ENCODE data around the gene TLR1.
A peak's percentile ranks its signal among the peaks of the same experiment; 100 is the strongest.

The TLR1 gene

DNA sequence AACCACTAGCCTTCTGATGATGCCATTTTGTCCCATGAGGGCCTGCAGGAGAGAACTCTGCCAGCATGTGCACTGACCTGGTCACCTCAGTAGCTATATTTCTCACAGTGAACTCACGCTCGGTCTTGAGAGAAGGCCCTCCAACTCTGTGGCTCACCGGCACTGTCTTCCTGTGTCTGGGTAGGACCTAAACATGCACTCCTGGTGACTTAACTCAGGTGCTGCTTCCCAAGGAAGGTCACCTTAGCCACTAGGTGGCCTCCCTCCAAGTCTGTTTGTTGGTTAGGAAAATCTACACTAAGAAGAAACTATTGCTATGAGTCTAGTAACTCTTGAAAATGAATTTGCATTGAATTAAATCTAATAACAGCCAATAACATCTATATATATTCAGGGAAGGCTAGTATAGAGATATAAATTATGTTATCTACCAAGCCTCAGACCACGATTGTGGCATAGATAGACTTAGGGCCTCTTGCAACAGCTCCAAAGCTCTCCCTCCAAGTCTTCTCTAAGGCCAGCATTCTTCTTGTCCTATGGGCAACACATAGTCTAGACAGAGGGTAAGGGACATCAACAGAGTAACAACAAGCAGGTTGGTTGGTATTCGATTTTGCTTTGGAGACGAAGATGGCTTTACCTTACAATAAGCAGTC, 46.5 kb downstream of the TLR1 start:
- no peaks in the 10 kb centered on the region for H3K27me3 ChIP-seq (ENCODE audit: control insufficient read depth, low read length)
- no peaks in the 10 kb centered on the region for H4K20me1 ChIP-seq (ENCODE audit: control insufficient read depth, insufficient read depth, low read depth, low read length)
- H3K4me3 ChIP-seq (ENCODE audit: low read length) = no peak overlapping the region
- no peak for TF ChIP-seq EZH2phosphoT487 (IDR thresholded peaks at IDR 0.05; ENCODE audit: borderline replicate concordance, low read length)
- TF ChIP-seq, protein P1, sequence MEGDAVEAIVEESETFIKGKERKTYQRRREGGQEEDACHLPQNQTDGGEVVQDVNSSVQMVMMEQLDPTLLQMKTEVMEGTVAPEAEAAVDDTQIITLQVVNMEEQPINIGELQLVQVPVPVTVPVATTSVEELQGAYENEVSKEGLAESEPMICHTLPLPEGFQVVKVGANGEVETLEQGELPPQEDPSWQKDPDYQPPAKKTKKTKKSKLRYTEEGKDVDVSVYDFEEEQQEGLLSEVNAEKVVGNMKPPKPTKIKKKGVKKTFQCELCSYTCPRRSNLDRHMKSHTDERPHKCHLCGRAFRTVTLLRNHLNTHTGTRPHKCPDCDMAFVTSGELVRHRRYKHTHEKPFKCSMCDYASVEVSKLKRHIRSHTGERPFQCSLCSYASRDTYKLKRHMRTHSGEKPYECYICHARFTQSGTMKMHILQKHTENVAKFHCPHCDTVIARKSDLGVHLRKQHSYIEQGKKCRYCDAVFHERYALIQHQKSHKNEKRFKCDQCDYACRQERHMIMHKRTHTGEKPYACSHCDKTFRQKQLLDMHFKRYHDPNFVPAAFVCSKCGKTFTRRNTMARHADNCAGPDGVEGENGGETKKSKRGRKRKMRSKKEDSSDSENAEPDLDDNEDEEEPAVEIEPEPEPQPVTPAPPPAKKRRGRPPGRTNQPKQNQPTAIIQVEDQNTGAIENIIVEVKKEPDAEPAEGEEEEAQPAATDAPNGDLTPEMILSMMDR (IDR thresholded peaks at IDR 0.05; ENCODE audit: low read depth, low read length, poor library complexity, severe bottlenecking) = peak; percentile 72
- peaks cover 19% of the 10 kb centered on the region for H3F3A ChIP-seq (ENCODE audit: control insufficient read depth, insufficient read depth)
- peaks cover 56% of the 10 kb centered on the region for H3K4me1 ChIP-seq (ENCODE audit: control insufficient read depth, low read length)
- no peaks in the 10 kb centered on the region for H3K9me2 ChIP-seq (replicated peaks; ENCODE audit: control insufficient read depth, low read length)
- 0 out of 2 replicates have a peak, but pooled peaks cover 2% of the 10 kb centered on the region for H3K79me2 ChIP-seq (ENCODE audit: control insufficient read depth, low read length)
- no peak overlapping the region for H3K27ac ChIP-seq (ENCODE audit: low read depth, low read length)
- no peaks in the 10 kb centered on the region for H3K9me3 ChIP-seq (ENCODE audit: control insufficient read depth, insufficient read depth, low read length)
- H3K36me3 ChIP-seq (ENCODE audit: control insufficient read depth, low read length) = no peaks in the 10 kb centered on the region; the same call in 1 of the 2 replicates
- H3K4me2 ChIP-seq (ENCODE audit: low read length) = peak overlapping the region; percentile 9; the same call in 1 of the 2 replicates

- Histone ChIP-seq H3K9me3 (ENCODE audit: control insufficient read depth, insufficient read depth, low read length) (peaks cover 4% of the 10 kb centered on the region; the same call in 1 of the 2 replicates), H3K36me3 (ENCODE audit: control insufficient read depth, low read length) (no peaks in the 10 kb centered on the region), H3K4me3 (ENCODE audit: low read length) (no peak overlapping the region), H3K27me3 (ENCODE audit: control insufficient read depth, low read length) (no peaks in the 10 kb centered on the region), H4K20me1 (ENCODE audit: control insufficient read depth, insufficient read depth, low read depth, low read length) (no peaks in the 10 kb centered on the region), H3K4me1 (ENCODE audit: control insufficient read depth, low read length) (peaks cover 11% of the 10 kb centered on the region), H3K79me2 (ENCODE audit: control insufficient read depth, low read length) (no peaks in the 10 kb centered on the region), H3F3A (ENCODE audit: control insufficient read depth, insufficient read depth) (no peaks in the 10 kb centered on the region), H3K9me2 (replicated peaks; ENCODE audit: control insufficient read depth, low read length) (no peaks in the 10 kb centered on the region), H3K27ac (ENCODE audit: low read depth, low read length) (no peak overlapping the region), H3K4me2 (ENCODE audit: low read length) (no peak overlapping the region)
- no peak for TF ChIP-seq EZH2phosphoT487 (IDR thresholded peaks at IDR 0.05; ENCODE audit: borderline replicate concordance, low read length)
- TF ChIP-seq, protein P1 (IDR thresholded peaks at IDR 0.05; ENCODE audit: low read depth, low read length, poor library complexity, severe bottlenecking) = no peak
Observed at GRCh38 chr4:38752941-38753806, 51.4 kb downstream of the TLR1 start.

GRCh38 chr4:38752372-38752940, 52.1 kb downstream of the TLR1 start:
- H3K4me2 ChIP-seq (ENCODE audit: low read length) = no peak overlapping the region
- H3K36me3 ChIP-seq (ENCODE audit: control insufficient read depth, low read length) = no peaks in the 10 kb centered on the region
- H3K4me3 ChIP-seq (ENCODE audit: low read length) = no peak overlapping the region
- no peaks in the 10 kb centered on the region for H4K20me1 ChIP-seq (ENCODE audit: control insufficient read depth, insufficient read depth, low read depth, low read length)
- peaks cover 11% of the 10 kb centered on the region; the same call in 1 of the 2 replicates for H3K9me3 ChIP-seq (ENCODE audit: control insufficient read depth, insufficient read depth, low read length)
- H3K9me2 ChIP-seq (replicated peaks; ENCODE audit: control insufficient read depth, low read length) = no peaks in the 10 kb centered on the region
- H3K4me1 ChIP-seq (ENCODE audit: control insufficient read depth, low read length) = peaks cover 3% of the 10 kb centered on the region
- H3K27me3 ChIP-seq (ENCODE audit: control insufficient read depth, low read length) = no peaks in the 10 kb centered on the region
- no peaks in the 10 kb centered on the region for H3K79me2 ChIP-seq (ENCODE audit: control insufficient read depth, low read length)
- TF ChIP-seq EZH2phosphoT487 (IDR thresholded peaks at IDR 0.05; ENCODE audit: borderline replicate concordance, low read length) = no peak
- TF ChIP-seq, protein P1 (IDR thresholded peaks at IDR 0.05; ENCODE audit: low read depth, low read length, poor library complexity, severe bottlenecking) = no peak
- H3F3A ChIP-seq (ENCODE audit: control insufficient read depth, insufficient read depth) = no peaks in the 10 kb centered on the region
- H3K27ac ChIP-seq (ENCODE audit: low read depth, low read length) = no peak overlapping the region
